PC-9 (cell line): ENCODE data around the gene COL18A1. TPM values are rescaled to one million over a fixed set of nuclear protein-coding genes. Genes with fewer than 3 reads are reported as not detected.

Experiments
- BruUV-seq: library from RNA; stranded (reverse); fragments of 400-500 nt; replicated peaks from 2 replicates; lab custom pipeline; 2021; lab: Mats Ljungman, UMichigan
- CTCF ChIA-PET: fragments of 300-600 bp; sonication (Branson Sonifier 250); formaldehyde crosslinking; loops from one replicate; lab custom pipeline; 2022; ENCODE audit warnings: antibody characterized with exemption; lab: Charles Lee
- POLR2A ChIA-PET: fragments of 300-600 bp; sonication (Branson Sonifier 250); formaldehyde crosslinking; loops from one replicate; lab custom pipeline; 2022; ENCODE audit warnings: antibody characterized with exemption; ENCODE audit not compliant: unreplicated experiment; lab: Charles Lee
- DNase-seq, 2 experiments: peaks; one replicate each; pipeline versions ENCODE4 v3.0.0 to v3.0.0-alpha.2; 2015 to 2022; ENCODE audit warnings: mixed read lengths in 1 of 2
- H2AFZ ChIP-seq: fragments of 200-600 bp; sonication (generic); 2 replicates; pipeline ENCODE4 v1.8.1; 2017; ENCODE audit warnings: antibody characterized with exemption
- H3F3A ChIP-seq: fragments of 200-600 bp; sonication (generic); 2 replicates; pipeline ENCODE4 v1.8.1; 2017; ENCODE audit warnings: antibody characterized with exemption, mild to moderate bottlenecking, low read depth; ENCODE audit not compliant: insufficient read depth
- H3K27ac ChIP-seq: fragments of 200-600 bp; sonication (generic); 2 replicates; pipeline ENCODE4 v1.6.1; 2016; ENCODE audit warnings: mixed run types
- H3K27me3 ChIP-seq: fragments of 200-600 bp; sonication (generic); 2 replicates; pipeline ENCODE4 v1.6.1; 2016; ENCODE audit warnings: low read depth, mixed run types; ENCODE audit not compliant: insufficient read depth
- H3K36me3 ChIP-seq: fragments of 200-600 bp; sonication (generic); 2 replicates; pipeline ENCODE4 v1.6.1; 2016; ENCODE audit warnings: low read depth, mixed run types
- H3K4me1 ChIP-seq: fragments of 200-600 bp; sonication (generic); replicated peaks from 2 replicates; pipeline ENCODE4 v1.6.1; 2016; ENCODE audit warnings: mixed run types; ENCODE audit not compliant: insufficient read depth
- H3K4me2 ChIP-seq: fragments of 200-600 bp; sonication (generic); 2 replicates; pipeline ENCODE4 v1.6.1; 2017; ENCODE audit warnings: mixed run types
- H3K4me3 ChIP-seq: fragments of 200-600 bp; sonication (generic); 2 replicates; pipeline ENCODE4 v1.6.1; 2016; ENCODE audit warnings: mixed run types
- H3K79me2 ChIP-seq: fragments of 200-600 bp; sonication (generic); 2 replicates; pipeline ENCODE4 v1.6.1; 2017; ENCODE audit warnings: low read depth, mixed run types
- H3K9me2 ChIP-seq: fragments of 200-600 bp; sonication (generic); 2 replicates; pipeline ENCODE4 v1.8.1; 2017; ENCODE audit warnings: mild to moderate bottlenecking; ENCODE audit not compliant: insufficient read depth
- H3K9me3 ChIP-seq: fragments of 200-600 bp; sonication (generic); 2 replicates; pipeline ENCODE4 v1.8.1; 2016; ENCODE audit warnings: low read depth; ENCODE audit not compliant: insufficient read depth
- H4K20me1 ChIP-seq: fragments of 200-600 bp; sonication (generic); 2 replicates; pipeline ENCODE4 v1.8.1; 2017; ENCODE audit not compliant: insufficient read depth
- EZH2 ChIP-seq: fragments of 200-600 bp; sonication (generic); IDR thresholded peaks from 2 replicates; pipeline ENCODE4 v1.8.0; 2017; ENCODE audit warnings: antibody characterized with exemption, low read depth
- intact Hi-C: fragments of 100-400 bp; cut with micrococcal nuclease; formaldehyde crosslinking; loops from one replicate; pipeline ENCODE4 v1.10.0; 2022; ENCODE audit not compliant: unreplicated experiment
- total RNA-seq: library from RNA; stranded (reverse); gene quantifications from 2 replicates; pipeline ENCODE4 v1.2.3, GENCODE V29; 2021
- TF ChIP-seq, protein P1 (sequence below): fragments of 200-600 bp; sonication (generic); conservative IDR thresholded peaks from 2 replicates; pipeline ENCODE4 v1.6.1; 2017; ENCODE audit warnings: mixed run types, antibody characterized with exemption, mild to moderate bottlenecking, moderate library complexity

Gene COL18A1
- total RNA-seq, 1 experiment from 2014 or later, result 82.4 TPM

DNA sequence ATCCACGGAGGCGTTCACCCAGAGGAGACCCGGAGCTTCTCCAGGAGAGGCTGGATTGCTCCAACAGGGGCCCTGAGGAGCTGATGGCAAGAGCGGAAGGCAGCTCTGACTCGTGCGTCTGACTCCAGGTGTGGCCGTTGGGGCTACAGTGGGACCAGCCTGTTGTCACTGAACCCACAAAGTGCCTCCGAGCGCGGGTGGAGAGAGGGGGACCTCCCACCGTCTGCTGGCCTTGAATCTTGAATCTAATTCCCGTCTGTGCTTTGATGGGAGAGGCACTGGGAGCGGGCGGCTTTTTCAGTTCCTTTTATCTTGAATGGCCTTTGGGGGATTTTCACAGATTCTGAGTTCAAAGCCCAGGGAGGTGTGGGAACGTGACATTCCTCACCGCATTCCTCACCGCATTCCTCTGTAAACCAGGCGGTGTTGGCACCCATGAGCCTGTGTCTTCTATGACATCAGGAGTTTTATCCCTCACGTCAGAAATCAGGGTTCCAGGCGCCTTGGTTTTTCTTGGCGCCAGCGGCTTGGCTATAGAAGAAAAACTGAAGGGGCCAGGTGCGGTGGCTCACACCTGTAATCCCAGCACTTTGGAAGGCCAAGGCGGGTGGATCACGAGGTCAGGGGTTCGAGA is 39.2 kb upstream of the COL18A1 start:
- Histone ChIP-seq H2AFZ (no peak overlapping the region), H3K27ac (peak overlapping the region; percentile 100), H3K9me3 (no peaks in the 10 kb centered on the region), H4K20me1 (no peaks in the 10 kb centered on the region), H3F3A (peaks cover 16% of the 10 kb centered on the region), H3K27me3 (no peaks in the 10 kb centered on the region), H3K79me2 (no peaks in the 10 kb centered on the region), H3K4me2 (peak overlapping the region; percentile 36; the same call in 1 of the 2 replicates), H3K4me3 (no peak overlapping the region), H3K36me3 (no peaks in the 10 kb centered on the region), H3K9me2 (no peaks in the 10 kb centered on the region), H3K4me1 (peaks cover 40% of the 10 kb centered on the region)
- TF ChIP-seq EZH2, result no peak
- TF ChIP-seq, protein P1, sequence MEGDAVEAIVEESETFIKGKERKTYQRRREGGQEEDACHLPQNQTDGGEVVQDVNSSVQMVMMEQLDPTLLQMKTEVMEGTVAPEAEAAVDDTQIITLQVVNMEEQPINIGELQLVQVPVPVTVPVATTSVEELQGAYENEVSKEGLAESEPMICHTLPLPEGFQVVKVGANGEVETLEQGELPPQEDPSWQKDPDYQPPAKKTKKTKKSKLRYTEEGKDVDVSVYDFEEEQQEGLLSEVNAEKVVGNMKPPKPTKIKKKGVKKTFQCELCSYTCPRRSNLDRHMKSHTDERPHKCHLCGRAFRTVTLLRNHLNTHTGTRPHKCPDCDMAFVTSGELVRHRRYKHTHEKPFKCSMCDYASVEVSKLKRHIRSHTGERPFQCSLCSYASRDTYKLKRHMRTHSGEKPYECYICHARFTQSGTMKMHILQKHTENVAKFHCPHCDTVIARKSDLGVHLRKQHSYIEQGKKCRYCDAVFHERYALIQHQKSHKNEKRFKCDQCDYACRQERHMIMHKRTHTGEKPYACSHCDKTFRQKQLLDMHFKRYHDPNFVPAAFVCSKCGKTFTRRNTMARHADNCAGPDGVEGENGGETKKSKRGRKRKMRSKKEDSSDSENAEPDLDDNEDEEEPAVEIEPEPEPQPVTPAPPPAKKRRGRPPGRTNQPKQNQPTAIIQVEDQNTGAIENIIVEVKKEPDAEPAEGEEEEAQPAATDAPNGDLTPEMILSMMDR, result no peak
- POLR2A ChIA-PET, result interaction anchor here (0.6 to 1.3 kb wide), 2 partner anchors 21 to 23 kb away, joined by 8 to 12 read pairs; no protein-coding TSS in a partner anchor
- BruUV-seq, result no TSS peak
- peak; percentile 63 to 65 for DNase-seq
- CTCF ChIA-PET, result no interaction called here
- intact Hi-C loops, result loop anchor here (2.0 kb wide), 3 partner anchors 47 to 73 kb away; no protein-coding TSS in a partner anchor

DNA sequence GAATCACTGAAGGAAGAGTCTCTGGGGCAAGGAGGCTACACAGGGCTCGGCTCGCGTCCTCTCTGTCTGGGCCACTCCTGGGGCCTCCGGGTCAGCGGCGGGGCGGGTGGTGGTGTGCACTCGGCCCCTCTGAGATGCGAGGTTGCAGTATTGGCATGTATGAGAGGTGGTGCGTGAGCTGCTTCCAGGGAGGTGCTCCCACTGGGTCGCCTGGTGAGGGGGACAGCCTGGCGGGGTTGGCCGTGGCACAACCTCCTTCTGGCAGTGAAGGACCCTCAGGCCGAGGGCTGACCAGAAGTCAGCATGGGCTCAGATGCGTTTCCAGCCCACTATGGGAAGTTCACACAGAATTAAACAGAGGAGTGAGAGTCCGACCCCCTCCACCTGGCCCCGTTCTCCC is 38.5 kb upstream of the COL18A1 start:
- Histone ChIP-seq H3K4me3 (no peak overlapping the region), H3K36me3 (no peaks in the 10 kb centered on the region)

DNA sequence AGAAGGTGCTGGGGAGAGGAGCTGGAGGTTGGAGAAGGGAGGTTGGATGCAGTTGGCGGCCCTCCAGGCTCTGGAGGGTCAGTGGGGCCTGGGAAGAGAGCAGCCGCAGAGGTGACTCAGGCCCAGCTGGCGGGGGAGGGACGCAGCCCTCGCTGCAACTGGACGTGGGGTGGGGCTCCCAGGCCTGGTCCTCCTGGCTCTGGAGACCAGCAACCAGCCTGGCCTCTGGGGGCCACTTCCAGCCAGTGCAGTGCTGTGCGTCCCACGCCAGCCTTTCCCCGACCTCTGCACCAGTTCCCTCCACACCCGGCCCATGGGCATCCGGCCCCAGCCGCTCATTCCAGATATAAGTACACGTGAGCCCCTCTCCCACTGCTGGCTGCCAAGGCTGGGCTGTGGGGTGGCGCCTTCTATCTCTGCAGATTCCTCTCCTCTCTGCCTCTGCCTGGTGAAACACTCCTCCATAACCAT is 38.0 kb upstream of the COL18A1 start:
- H3K4me2 ChIP-seq, result peak overlapping the region; percentile 42
- no TSS peak for BruUV-seq
- no peaks in the 10 kb centered on the region for H3K9me2 ChIP-seq
- H3K4me3 ChIP-seq, result no peak overlapping the region
- peaks cover 16% of the 10 kb centered on the region for H3F3A ChIP-seq
- no peaks in the 10 kb centered on the region for H3K79me2 ChIP-seq
- intact Hi-C loops, result loop anchor here (2.0 kb wide), 1 partner anchor 48 kb away; no protein-coding TSS in a partner anchor
- H3K9me3 ChIP-seq, result no peaks in the 10 kb centered on the region
- ChIA-PET POLR2A (interaction anchor here (1.3 kb wide), 1 partner anchor 20 kb away, joined by 8 read pairs; no protein-coding TSS in a partner anchor), CTCF (interaction anchor here (1.5 kb wide), 1 partner anchor 19 kb away, joined by 3 read pairs; no protein-coding TSS in a partner anchor)
- no peaks in the 10 kb centered on the region for H3K36me3 ChIP-seq
- TF ChIP-seq, protein P1, result no peak
- TF ChIP-seq EZH2, result no peak
- H3K27ac ChIP-seq, result peak overlapping the region; percentile 53
- H3K4me1 ChIP-seq, result peaks cover 40% of the 10 kb centered on the region
- peak; percentile 66 to 87 for DNase-seq
- H2AFZ ChIP-seq, result no peak overlapping the region
- no peaks in the 10 kb centered on the region for H4K20me1 ChIP-seq
- no peaks in the 10 kb centered on the region for H3K27me3 ChIP-seq

More for the DNA sequence above, 38.5 kb upstream of the COL18A1 start:
- no TSS peak for BruUV-seq
- no peak for DNase-seq
- Histone ChIP-seq H3K9me2 (no peaks in the 10 kb centered on the region), H3K9me3 (no peaks in the 10 kb centered on the region), H3K27ac (peak overlapping the region; percentile 41), H3F3A (peaks cover 16% of the 10 kb centered on the region), H2AFZ (no peak overlapping the region), H3K4me2 (peak overlapping the region; percentile 42; the same call in 1 of the 2 replicates), H3K27me3 (no peaks in the 10 kb centered on the region), H3K79me2 (no peaks in the 10 kb centered on the region), H4K20me1 (no peaks in the 10 kb centered on the region), H3K4me1 (peaks cover 40% of the 10 kb centered on the region)
- ChIA-PET CTCF (interaction anchor here (1.5 kb wide), 1 partner anchor 20 kb away, joined by 3 read pairs; no protein-coding TSS in a partner anchor), POLR2A (interaction anchor here (1.3 kb wide), 1 partner anchor 20 kb away, joined by 8 read pairs; no protein-coding TSS in a partner anchor)
- no peak for TF ChIP-seq EZH2
- TF ChIP-seq, protein P1, result no peak
- intact Hi-C loops, result loop anchor here (2.0 kb wide), 1 partner anchor 48 kb away; no protein-coding TSS in a partner anchor
